Fibroblast of peridontal ligament (primary cell): Measurements from ENCODE around the gene LRG1.

Experiments
- DNase-seq: peaks from one replicate; pipeline ENCODE4 v3.0.0-alpha.2; 2010; ENCODE audit errors: extremely low read depth

The LRG1 gene

DNA sequence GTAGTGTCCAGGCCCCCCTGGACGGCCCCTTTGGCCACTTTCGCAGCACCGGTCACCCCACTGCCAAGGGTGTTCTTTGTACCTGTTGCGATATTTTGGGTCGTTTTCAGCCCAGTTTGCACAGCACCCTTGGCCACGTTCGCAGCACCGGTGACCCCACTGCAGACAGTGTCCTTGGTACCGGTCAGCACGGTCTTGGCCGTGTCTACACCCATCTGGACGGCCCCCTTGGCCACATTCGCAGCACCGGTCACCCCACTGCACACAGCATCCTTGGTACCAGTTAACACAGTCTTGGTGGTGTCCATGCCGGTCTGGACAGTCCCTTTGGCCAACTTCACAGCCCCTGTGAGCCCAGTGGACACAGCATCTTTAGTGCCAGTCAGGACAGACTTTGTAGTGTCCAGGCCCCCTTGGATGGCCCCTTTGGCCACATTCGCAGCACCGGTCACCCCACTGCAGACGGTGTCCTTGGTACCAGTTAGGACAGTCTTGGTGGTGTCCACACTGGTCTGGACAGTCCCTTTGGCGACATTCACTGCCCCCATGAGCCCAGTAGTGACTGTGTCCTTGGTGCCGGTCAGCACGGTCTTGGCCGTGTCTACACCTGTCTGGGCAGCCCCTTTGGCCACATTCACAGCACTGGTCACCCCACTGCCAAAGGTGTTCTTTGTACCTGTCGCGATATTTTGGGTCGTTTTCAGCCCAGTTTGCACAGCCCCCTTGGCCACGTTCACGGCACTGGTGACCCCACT, 28.4 kb downstream of the LRG1 start:
- no peak for DNase-seq

DNA sequence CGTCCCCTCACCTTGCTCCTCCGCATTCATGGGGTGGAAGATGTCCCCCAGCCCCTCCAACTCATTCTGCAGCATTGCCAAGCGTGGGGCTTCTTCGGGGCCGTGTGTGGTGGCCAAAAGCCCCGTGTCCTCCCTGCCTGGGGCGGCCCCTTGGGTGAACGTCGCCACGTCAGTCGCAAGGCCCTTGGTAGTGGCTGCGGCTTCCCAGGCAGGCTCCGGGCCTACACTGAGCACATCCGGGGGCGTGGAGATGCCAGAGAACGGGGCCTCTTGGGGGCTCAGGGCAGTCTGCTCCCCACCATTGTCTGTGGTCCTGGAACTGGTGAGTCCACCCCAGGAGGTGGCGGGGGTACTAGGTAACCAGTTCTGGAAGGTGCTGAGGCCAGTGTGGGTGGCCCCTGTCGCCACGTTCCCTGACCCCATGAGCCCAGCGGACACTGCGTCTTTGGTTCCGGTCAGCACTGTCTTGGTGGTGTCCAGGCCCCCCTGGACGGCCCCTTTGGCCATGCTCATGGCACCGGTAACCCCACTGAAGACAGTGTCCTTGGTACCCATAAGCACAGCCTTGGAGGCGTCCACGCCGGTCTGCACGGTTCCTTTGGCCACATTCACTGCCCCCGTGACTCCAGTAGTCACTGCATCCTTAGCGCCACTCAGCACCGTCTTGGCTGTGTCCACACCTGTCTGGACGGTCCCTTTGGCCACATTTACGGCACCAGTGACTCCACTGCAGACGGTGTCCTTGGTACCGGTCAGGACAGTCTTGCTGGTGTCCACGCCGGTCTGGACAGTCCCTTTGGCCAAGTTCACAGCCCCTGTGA, 29.2 kb downstream of the LRG1 start:
- no peak for DNase-seq

DNA sequence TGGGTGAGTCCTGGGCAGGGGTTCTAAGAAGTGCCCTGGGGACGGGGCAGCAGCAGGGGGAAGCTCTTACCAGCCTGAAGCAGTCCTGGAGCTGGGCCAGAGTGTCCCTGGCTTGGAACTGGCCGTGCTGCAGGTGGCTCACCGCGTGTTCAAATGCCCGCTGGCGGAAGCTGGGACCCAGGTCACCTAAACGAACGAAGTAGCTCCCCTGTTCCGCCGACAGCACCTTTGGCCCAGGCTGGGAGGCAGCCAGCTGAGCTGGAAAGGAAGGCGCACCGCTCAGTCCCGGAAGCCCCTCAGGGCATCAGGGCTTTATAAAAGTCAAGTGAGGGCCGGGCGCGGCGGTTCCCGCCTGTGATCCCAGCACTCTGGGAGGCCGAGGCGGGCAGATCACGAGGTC, 31.1 kb downstream of the LRG1 start:
- no peak for DNase-seq

DNA sequence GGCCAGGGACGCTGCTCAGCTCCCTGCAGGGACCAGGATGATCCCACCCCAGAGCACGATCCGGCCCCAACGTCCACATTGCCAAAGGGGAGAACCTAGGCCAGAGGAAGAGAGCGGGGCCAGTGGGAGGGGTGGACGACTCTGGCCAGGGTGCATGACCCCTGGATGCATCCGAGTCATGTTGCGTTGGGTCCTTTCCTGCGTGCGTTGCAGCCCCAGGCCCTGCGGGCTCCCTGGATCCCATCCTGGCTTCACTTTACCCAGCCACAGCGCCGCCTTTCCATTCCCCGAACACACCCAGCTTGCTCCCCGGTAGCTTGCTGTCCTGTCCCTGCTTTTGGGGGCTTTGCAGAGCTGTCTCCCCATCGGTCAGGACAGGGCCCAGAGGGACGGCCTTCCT, 32.0 kb downstream of the LRG1 start:
- no peak for DNase-seq

DNA sequence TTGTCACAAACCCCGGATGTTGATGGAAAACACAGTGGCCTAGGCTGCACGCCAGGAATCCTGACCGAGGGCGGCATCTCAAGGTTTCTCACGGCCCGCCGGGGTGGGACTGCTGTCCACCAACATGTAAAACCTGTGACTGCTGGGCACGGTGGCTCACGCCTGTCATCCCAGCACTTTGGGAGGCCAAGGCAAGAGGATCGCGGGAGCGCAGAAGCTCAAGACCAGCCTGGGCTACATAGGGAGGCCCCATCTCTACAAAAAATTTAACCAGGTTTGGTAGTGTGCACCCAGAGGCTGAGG, 32.7 kb downstream of the LRG1 start:
- DNase-seq: no peak

DNA sequence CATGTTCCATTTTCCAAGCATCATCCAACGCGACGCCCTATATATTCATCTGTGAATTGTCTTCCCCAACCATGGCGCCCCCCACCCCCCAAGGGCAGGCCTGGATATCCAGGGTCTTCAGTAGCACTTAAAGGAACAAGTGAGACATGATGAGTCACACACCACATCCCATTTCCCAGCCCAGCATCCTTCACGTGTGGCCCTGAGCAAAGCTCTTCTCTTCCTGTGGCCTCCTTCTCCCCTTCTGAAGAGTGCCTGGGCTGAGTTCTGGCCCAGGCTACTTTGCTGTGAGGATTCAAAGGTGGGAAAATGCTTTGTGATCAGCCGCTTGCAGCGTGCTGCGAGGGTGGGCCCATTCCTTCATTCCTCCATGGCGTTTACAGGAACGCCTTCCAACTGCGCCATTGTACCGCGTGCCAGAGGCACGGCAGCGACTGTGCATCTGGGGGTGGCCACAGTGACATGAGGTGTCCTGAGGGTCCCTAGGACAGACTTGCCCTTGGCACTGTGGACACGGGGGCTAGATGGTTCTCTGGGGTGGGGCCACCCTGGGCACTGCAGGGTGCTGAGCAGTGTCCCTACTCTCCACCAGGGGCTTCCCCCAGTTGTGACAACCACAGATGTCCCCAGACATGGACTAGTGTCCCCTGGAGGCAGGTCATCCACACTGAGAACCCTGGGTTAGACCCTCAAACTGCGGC, 33.2 kb downstream of the LRG1 start:
- peak; percentile 28 for DNase-seq

DNA sequence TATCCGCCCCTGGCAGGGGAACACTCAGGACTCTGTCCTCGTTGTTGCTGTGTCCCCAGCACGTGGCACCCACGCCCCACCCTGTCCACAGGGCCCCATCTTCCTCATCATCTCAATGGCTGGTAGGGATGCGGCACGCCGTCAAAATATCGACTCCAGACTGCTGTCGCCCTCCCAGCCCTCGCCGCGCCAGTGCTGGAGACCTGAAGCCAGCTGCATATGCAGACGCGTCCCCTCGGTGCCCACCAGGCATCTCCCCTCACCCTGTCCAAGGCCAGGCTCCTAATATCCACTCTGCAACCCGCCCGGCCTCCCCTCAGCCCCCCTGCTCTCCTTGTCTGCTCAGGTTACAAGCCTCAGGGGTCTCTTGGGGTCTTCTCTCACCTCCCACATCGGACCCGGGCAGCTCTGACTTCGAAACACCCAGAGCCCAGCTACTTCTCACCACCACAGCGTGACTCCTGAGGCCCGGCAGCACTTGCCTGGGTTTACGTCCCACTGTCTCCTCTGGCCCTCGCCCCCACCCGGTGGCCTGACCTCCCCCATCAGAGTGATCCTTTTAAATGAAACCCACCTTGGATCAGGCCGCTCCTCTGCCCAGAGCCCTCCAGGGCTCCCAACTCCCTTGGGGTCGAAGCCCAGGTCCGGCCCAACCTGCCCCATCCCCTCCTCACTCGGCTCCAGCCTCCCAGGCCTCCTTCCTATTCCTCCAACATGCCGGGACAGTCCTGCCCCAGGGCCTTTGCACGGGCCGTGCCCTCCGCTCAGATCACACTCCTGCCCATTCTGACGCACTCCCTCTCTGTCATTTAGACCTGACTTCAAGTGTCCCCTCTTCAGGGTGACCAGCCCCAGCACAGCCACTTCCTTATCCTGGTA, 34.0 kb downstream of the LRG1 start:
- DNase-seq: no peak

DNA sequence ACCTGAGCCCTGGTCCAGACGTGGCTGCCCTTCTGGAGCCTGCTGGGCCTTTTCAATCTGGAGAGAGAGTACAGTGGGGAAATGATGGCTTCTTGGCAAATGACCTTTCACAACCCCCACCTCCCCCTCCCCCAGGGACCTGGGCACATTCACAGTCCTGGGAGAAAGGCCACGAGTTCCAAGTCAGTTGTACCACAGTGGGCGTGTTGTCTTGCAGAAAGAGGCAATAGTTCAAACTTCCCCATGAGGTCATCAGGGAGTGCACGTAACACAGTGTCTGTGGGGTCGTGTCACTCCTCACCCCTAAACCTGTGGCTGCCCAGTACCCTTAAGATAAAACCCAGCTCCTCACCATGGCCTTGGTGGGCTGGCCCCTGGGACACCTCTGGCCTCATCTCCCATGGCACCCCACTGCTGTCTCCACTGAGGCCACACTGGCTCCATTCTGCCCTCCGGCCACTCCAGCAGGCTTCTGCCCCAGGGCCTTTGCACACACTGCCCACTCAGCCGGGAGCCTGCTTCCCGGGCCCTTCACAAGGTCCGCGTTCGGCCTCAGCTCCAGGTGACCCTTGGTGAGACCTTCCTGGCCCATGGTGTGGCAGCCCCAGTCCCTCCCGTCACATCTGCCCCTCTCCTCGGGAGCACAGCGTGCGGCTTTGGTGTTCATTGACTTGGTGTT, 34.8 kb downstream of the LRG1 start:
- no peak for DNase-seq

DNA sequence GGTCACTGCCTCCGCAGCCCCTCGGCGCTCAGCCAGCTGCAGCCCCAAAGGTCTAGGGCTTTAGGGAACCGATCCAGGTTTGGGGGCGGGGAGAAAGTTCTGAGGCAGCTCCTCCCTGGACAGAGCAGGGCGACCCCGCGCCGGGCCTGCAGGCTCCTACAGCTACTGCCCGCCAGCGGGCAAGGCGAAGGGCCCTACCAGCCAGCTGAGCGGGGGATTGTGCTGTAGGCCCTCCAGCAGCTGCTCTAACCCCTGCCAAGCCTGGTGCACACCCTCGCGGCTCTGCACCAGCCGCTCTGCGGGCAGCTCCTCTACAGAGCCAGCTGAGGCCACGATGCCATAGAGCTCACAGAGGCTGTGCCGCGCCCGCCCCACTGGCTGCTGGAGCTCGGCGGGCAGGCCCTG, 35.5 kb downstream of the LRG1 start:
- DNase-seq: no peak

DNA sequence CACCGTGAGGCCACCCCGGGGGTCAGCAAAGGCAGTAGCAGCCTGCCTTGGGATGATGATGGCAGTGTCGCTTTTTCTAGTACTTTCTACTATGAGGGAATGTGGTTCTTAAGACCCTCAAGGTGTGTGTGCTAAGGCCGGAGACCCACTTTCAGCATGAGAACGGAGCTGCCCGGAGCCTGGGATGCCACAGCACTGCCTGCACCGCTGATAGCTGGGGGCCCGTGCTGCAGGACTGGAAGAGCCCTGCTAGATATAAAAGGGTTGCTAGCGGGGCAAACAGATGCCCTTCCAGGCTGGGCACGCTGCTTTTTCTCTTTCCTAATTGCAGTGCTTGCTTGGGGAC, 36.0 kb downstream of the LRG1 start:
- DNase-seq: no peak

DNA sequence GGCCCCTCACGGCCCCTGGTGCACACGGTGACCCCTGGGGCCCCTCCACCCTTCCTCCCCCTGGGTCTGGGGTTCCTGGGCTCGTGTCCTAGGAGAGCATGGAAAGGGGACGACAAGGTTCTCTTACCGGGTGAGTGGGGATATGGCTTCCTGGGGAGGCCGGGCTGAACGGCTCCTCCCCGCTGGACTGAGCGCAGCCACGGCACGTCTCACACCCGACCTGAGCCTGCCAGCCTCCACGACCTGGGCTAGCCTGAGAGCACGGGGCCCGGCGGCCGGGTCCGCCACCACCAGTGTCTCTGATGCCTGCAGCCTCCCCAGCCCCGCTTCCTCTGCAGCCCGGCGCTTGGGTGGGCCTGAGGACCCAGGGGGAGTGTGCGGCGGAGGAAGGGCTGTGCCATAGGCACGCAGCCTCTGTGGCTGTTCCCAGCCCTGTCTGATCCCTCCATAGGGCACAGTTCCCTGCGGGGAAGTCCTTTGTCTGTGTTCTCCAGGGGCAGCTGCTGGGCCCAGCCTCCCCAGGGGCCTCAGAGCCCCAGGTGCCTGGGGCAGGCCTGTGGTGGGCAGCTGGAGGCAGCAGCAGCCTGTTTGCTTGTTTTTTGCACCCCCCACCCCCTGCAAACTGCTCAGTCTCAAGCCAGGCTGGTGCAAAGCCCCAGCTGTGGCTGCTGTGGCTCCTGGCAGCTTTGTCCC, 36.6 kb downstream of the LRG1 start:
- no peak for DNase-seq

DNA sequence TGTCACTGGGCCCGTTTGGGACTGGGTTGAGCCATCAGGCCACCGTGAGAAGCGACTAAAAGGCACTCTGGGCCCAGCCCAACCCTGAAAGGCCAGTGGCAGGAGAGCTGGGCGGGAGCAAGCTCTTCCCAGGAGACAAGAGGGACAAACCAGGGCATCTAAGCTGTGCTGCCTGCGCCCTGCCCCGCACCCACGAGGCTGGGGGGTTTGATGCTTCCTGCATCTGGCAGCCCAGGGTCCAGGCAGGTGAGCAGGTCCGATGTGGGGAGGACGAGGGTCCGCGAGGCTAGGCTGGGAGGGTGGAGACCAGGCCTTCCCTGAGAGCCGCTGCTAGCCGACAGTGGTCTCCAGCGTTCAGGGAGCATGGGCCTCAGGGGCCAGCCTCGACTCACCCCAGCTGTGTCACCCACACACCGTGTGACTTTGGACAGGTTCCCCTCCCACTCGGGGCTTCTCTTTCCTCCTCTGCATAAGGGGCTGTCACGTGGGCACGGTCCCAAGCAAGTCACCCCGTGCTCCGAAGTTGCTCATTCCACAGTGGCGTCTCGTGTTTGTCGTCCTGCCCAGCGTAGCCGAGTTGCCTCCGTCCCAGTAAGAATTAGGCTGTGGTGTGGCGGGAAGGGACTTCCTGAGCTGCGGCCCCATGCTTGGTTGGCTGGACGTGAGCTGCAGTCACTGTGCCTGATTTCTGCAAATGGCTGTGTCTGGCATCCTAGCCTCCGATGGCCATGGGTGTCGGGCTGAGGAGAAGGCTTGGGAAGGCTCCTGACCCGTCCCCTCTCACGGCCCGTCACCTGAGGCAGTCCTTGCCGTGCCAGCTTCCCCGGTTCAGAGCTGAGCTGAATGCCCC, 37.3 kb downstream of the LRG1 start:
- DNase-seq: no peak

DNA sequence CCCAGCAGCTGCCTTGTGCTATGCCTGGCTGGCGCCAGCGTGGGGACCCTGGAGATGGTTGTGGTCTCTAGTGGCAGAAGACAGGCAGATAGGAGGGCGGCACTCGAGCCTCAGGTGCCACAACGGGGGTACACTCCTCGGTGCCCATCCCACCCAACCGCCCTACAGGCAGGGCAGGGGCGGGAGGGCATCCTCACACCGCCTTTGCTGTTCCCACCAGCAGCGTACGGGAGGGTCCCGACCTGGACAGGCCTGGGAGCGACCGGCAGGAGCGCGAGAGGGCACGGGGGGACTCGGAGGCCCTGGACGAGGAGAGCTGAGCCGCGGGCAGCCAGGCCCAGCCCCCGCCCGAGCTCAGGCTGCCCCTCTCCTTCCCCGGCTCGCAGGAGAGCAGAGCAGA, 38.1 kb downstream of the LRG1 start:
- no peak for DNase-seq

DNA sequence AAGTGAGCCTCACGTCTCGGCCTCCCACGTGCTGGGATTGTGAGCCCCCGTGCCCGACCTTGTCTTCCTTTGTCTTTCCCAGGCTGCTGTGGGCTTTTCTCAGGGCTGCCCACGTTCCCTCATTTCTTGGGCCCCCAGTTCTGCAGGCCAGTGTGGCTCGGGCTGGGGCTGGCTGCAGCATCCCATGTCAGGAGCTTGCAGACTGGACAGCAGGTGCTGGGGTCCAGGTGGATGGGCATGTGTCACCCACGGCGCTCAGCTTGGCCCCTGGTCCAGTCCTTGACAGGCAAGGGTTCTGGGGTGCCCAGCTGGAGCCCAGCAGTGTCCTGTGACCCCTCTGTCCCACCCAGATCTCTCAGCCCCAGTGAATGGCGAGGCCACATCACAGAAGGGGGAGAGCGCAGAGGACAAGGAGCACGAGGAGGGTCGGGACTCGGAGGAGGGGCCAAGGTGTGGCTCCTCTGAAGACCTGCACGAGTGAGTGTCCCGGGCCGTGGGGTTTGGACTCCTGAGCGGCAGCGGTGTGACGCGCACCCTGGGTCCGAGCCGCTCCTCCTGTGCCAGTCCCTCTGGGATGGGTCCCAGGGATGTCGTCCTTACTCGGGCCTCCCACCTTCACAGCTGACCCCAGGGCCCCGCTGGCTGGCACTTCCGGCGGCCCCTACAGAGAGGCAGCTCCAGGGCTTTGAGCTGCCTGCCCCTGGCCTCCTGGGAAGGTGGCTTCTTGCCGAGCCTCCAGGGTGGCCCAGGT, 38.8 kb downstream of the LRG1 start:
- no peak for DNase-seq

DNA sequence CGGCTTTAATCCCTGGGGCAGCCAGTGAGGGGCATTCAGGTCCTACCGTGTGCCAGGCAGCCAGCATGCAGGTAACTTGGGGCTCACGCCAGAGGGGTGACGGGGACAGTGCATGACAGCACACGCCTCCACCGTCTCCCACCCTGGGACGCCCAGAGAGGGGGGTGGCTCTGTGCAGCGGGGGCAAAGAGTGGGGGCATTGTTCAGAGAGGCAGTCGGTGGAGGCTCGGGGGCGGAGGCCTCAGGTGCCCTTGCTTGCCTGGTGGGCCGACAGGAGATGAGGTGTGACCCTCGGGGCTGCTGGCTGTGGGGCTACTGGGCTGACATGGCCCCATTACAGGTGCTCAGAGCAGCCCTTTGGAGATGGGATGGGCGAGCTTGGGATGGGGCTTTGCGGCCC, 40.0 kb downstream of the LRG1 start:
- DNase-seq: no peak

DNA sequence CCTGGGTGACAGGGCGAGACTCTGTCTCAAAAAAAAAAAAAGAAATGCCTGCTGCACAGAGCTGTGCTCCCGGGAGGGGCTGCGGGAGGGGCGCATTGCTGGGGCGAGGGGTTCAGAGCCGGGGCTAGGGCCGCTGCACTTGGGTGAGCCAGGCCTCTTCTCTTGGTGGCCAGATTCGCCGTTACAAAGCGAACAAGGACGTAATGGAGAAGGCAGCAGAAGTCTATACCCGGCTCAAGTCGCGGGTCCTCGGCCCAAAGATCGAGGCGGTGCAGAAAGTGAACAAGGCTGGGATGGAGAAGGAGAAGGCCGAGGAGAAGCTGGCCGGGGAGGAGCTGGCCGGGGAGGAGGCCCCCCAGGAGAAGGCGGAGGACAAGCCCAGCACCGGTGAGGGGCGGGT, 40.5 kb downstream of the LRG1 start:
- no peak for DNase-seq

DNA sequence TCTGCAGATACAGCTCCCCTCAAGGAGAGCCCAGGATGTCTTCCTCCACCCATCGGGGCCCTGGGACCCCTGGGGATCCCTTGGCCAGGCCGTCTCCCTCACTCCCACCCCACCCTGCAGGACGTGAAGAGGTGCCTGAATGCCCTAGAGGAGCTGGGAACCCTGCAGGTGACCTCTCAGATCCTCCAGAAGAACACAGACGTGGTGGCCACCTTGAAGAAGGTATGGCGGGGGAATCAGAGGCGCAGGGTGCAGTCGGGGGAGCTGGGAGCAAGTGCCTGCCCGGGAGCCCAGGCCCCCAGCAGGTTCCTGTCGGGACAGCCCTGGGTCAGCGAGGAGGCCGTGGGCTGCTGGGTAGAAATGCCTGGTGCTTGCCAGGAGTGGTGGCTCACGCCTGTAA, 41.1 kb downstream of the LRG1 start:
- DNase-seq: no peak

DNA sequence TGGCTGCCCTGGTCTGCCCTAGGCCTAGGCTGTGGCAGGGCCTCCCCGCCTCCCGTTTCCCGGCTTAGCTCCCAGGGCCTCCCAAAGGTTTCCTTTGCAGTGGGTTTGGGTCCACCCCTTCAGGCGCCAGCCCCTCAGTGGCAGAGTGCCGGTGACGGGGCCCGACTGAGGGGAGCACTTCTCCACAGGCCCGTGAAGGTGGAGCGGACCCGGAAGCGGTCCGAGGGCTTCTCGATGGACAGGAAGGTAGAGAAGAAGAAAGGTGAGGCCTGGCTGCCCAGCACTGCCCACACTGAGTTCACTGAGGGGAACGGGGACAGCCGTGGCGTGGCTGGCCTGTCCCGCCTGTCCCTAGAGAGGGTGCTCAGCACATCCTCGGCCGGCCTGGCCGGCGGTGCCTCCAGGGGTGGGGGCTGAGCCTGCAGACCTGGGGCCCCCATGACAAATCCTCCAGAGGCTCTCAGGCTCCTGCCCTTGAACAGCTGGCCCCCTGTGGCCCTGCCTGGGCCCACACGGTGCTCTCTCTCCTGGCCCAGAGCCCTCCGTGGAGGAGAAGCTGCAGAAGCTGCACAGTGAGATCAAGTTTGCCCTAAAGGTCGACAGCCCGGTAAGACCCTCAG, 42.0 kb downstream of the LRG1 start:
- no peak for DNase-seq

DNA sequence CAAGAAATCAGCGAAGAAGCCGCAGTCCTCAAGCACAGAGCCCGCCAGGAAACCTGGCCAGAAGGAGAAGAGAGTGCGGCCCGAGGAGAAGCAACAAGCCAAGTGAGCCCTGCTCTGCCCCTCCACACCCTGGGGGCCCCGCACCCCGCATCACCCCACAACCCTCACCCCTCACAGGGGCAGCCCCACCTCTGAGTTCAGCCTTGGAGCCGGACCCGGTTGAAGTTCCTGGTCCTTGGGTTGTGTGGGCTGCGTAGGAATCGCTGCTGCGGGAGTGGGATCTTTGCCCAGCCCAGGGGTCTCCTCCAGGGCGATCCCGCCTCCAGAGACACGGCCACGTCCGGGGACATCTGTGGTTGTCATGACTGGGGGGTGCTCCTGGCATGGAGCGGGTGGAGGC, 43.5 kb downstream of the LRG1 start:
- no peak for DNase-seq
